RWPE2 (cell line): Measurements from ENCODE around the gene PCSK5.

Source experiments
- ATAC-seq: fragments of 200-7000 bp; cut with Tn5 transposase; 3 replicates; pipeline ENCODE4 v1.9.1; 2021; ENCODE audit warnings: low read depth
- DNase-seq: peaks from one replicate; pipeline ENCODE4 v3.0.0-alpha.2; 2020; ENCODE audit warnings: low spot score
- H3K27ac ChIP-seq: fragments of 450-650 bp; 2 replicates; pipeline ENCODE4 v1.5.1; 2017; ENCODE audit warnings: mild to moderate bottlenecking; ENCODE audit not compliant: poor library complexity, severe bottlenecking
- H3K27me3 ChIP-seq: fragments of 250-450 bp; sonication (Bioruptor Pico); 2 replicates; pipeline ENCODE4 v1.5.1; 2021; ENCODE audit warnings: mild to moderate bottlenecking, moderate library complexity; ENCODE audit not compliant: insufficient read depth, poor library complexity, severe bottlenecking
- H3K36me3 ChIP-seq: fragments of 250-450 bp; sonication (Bioruptor Pico); 2 replicates; pipeline ENCODE4 v1.5.1; 2020; ENCODE audit warnings: low read depth, mild to moderate bottlenecking, moderate library complexity
- H3K4me1 ChIP-seq: fragments of 250-450 bp; sonication (Bioruptor Pico); 2 replicates; pipeline ENCODE4 v1.5.1; 2021; ENCODE audit warnings: mild to moderate bottlenecking, moderate library complexity; ENCODE audit not compliant: insufficient read depth, poor library complexity, severe bottlenecking
- H3K4me3 ChIP-seq: fragments of 250-450 bp; sonication (Bioruptor Pico); 2 replicates; pipeline ENCODE4 v1.5.1; 2021; ENCODE audit warnings: mild to moderate bottlenecking, moderate library complexity; ENCODE audit not compliant: severe bottlenecking
- H3K9me3 ChIP-seq: fragments of 250-450 bp; sonication (Bioruptor Pico); 2 replicates; pipeline ENCODE4 v1.5.1; 2021; ENCODE audit warnings: mild to moderate bottlenecking, moderate library complexity; ENCODE audit not compliant: severe bottlenecking
- CTCF ChIP-seq: fragments of 450-650 bp; IDR thresholded peaks from one replicate; pipeline ENCODE4 v1.5.1; 2017; ENCODE audit warnings: mild to moderate bottlenecking, moderate library complexity; ENCODE audit not compliant: poor library complexity, severe bottlenecking

The PCSK5 gene

GRCh38 chr9:75909776-75910175, 19.3 kb downstream of the PCSK5 start:
- no peak overlapping the region for H3K4me3 ChIP-seq
- no peaks in the 10 kb centered on the region for H3K27me3 ChIP-seq
- no peak for TF ChIP-seq CTCF
- no peaks in the 10 kb centered on the region for H3K4me1 ChIP-seq
- DNase-seq (no peak), ATAC-seq (no peak)
- no peaks in the 10 kb centered on the region for H3K9me3 ChIP-seq
- no peak overlapping the region for H3K27ac ChIP-seq
- H3K36me3 ChIP-seq, result no peaks in the 10 kb centered on the region

GRCh38 chr9:75910731-75911130, 20.3 kb downstream of the PCSK5 start:
- no peaks in the 10 kb centered on the region for H3K4me1 ChIP-seq
- ATAC-seq, result no peak
- TF ChIP-seq CTCF, result no peak
- H3K27me3 ChIP-seq, result no peaks in the 10 kb centered on the region
- no peaks in the 10 kb centered on the region for H3K36me3 ChIP-seq
- no peak overlapping the region for H3K27ac ChIP-seq
- no peak for DNase-seq
- H3K9me3 ChIP-seq, result no peaks in the 10 kb centered on the region
- H3K4me3 ChIP-seq, result no peak overlapping the region

- Histone ChIP-seq H3K4me3 (no peak overlapping the region), H3K36me3 (no peaks in the 10 kb centered on the region), H3K9me3 (no peaks in the 10 kb centered on the region), H3K27me3 (no peaks in the 10 kb centered on the region), H3K27ac (no peak overlapping the region), H3K4me1 (no peaks in the 10 kb centered on the region)
- DNase-seq (no peak), ATAC-seq (no peak)
- TF ChIP-seq CTCF, result no peak
Observed at GRCh38 chr9:75911390-75911789, 20.9 kb downstream of the PCSK5 start.

- Histone ChIP-seq H3K9me3 (no peaks in the 10 kb centered on the region), H3K27me3 (no peaks in the 10 kb centered on the region), H3K4me3 (no peak overlapping the region), H3K36me3 (no peaks in the 10 kb centered on the region), H3K4me1 (peaks cover 3% of the 10 kb centered on the region), H3K27ac (no peak overlapping the region)
- no peak for TF ChIP-seq CTCF
- DNase-seq (no peak), ATAC-seq (no peak)
Observed at GRCh38 chr9:75912951-75913350, 22.5 kb downstream of the PCSK5 start.

GRCh38 chr9:75914002-75914401, 23.5 kb downstream of the PCSK5 start:
- Histone ChIP-seq H3K4me3 (no peak overlapping the region), H3K4me1 (peaks cover 13% of the 10 kb centered on the region), H3K27ac (no peak overlapping the region), H3K9me3 (no peaks in the 10 kb centered on the region), H3K27me3 (no peaks in the 10 kb centered on the region), H3K36me3 (no peaks in the 10 kb centered on the region)
- DNase-seq (no peak), ATAC-seq (no peak)
- TF ChIP-seq CTCF, result no peak
